GM10248 (cell line): Measurements from ENCODE around the gene PPP1R11.
"Not testable (repeated sequence)": the region's sequence is repeated elsewhere in the genome, so short reads cannot be mapped to it uniquely, and the experiment has no call there.

Source experiments
- CTCF ChIA-PET: fragments of 300-600 bp; sonication (Branson Sonifier 250); formaldehyde crosslinking; extraction: SDS; loops from one replicate; lab custom pipeline; 2021; ENCODE audit warnings: antibody characterized with exemption; lab: Yijun Ruan, JAX
- POLR2A ChIA-PET: fragments of 350-650 bp; sonication (Branson Sonifier 250); formaldehyde crosslinking; extraction: SDS; loops from one replicate; lab custom pipeline; 2020; ENCODE audit warnings: antibody characterized with exemption; lab: Yijun Ruan, JAX
- DNase-seq: peaks from one replicate; pipeline ENCODE4 v3.0.0; 2012; ENCODE audit errors: extremely low spot score
- CTCF ChIP-seq: IDR thresholded peaks from 2 replicates; pipeline ENCODE4 v1.5.1; 2012; ENCODE audit warnings: mild to moderate bottlenecking, low read depth; ENCODE audit errors: extremely low read depth, missing control alignments, control extremely low read depth

PPP1R11 gene

GRCh38 chr6:30113003-30113759, 46.2 kb downstream of the PPP1R11 start, which contains the start of gene TRIM31:
Gene TRIM31 (minus strand): TSS chr6:30113090. CDS start chr6:30112805, 285 bp downstream.
- ChIA-PET CTCF (interaction anchor here (1.0 to 4.0 kb wide), 4 partner anchors 8 to 18 kb away, joined by 4 to 31 read pairs (median 14); no protein-coding TSS in a partner anchor), POLR2A (no interaction called here)
- peak; percentile 20 for DNase-seq
- TF ChIP-seq CTCF: no peak

DNA sequence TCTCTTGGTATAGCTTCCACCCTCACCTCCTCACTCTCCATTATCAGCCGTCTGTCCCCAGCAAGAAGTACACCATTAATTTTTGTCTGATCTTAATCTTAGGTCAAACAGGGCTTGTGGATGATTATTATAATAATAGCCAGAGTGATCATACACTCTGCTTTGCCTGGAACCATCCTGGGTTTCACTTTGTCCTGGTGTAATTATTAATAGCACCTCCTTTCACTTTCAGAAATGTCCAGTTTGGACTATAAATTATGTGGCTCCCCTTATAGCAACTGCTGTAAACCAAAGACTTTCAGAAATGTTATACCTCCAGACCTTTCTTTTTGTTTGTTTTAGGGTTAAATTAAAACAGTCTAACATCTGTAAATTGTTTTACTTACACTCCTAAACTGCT, 46.8 kb downstream of the PPP1R11 start:
- CTCF ChIA-PET: interaction anchor here (1.0 to 4.0 kb wide), 4 partner anchors 9 to 17 kb away, joined by 4 to 31 read pairs (median 14); no protein-coding TSS in a partner anchor
- POLR2A ChIA-PET: no interaction called here
- no peak for TF ChIP-seq CTCF
- DNase-seq: no peak

GRCh38 chr6:30116724-30117123, 49.7 kb downstream of the PPP1R11 start:
- POLR2A ChIA-PET: no interaction called here
- CTCF ChIA-PET: interaction anchor here (1.4 to 2.7 kb wide), 3 partner anchors 10 to 15 kb away, joined by 4 to 16 read pairs (median 8); no protein-coding TSS in a partner anchor
- DNase-seq: no peak
- TF ChIP-seq CTCF: no peak

- CTCF ChIA-PET: interaction anchor here (0.9 to 1.2 kb wide), 2 partner anchors 13 to 15 kb away, joined by 3 to 4 read pairs; no protein-coding TSS in a partner anchor
- DNase-seq, POLR2A ChIA-PET: not testable (repeated sequence)
Measured at GRCh38 chr6:30118691-30119090, 51.7 kb downstream of the PPP1R11 start.
